CD14-positive monocyte (primary cell): ENCODE measurements around the gene HSD17B3. TPM values are rescaled to one million over a fixed set of nuclear protein-coding genes. Genes with fewer than 3 reads are reported as not detected.

ENCODE experiments used
- DNase-seq, 3 donors: peaks; one replicate each; pipeline ENCODE4 v3.0.0-alpha.2; 2011 to 2022
- H2AFZ ChIP-seq: 2 replicates; pipeline ENCODE4 v1.6.0; 2012; ENCODE audit warnings: mild to moderate bottlenecking, low read depth, low read length, inconsistent platforms; ENCODE audit not compliant: insufficient read depth, poor library complexity, severe bottlenecking
- H3K27ac ChIP-seq, 2 donors: 1 replicate in 1 of 2; 2 replicates in 1 of 2; pipeline ENCODE4 v1.5.1; 2012 to 2013; ENCODE audit warnings: low read length in 2 of 2, control low read depth in 1 of 2, inconsistent platforms in 1 of 2, low read depth in 1 of 2, mild to moderate bottlenecking in 1 of 2
- H3K27me3 ChIP-seq, 2 donors: one replicate each; pipeline versions ENCODE4 v1.6.0 to v1.6.1; 2011 to 2013; ENCODE audit warnings: low read length in 2 of 2; ENCODE audit not compliant: control insufficient read depth in 2 of 2, insufficient read depth in 2 of 2
- H3K36me3 ChIP-seq, 2 donors: replicated peaks in 1 of 2; 1 replicate in 1 of 2; 2 replicates in 1 of 2; pipeline versions ENCODE4 v1.5.1 to v1.6.1; 2012 to 2013; ENCODE audit warnings: low read length in 2 of 2, control low read depth in 1 of 2, inconsistent platforms in 1 of 2, mild to moderate bottlenecking in 1 of 2; ENCODE audit not compliant: insufficient read depth in 2 of 2, control insufficient read depth in 1 of 2
- H3K4me1 ChIP-seq, 2 donors: 1 replicate in 1 of 2; 2 replicates in 1 of 2; pipeline versions ENCODE4 v1.5.1 to v1.6.1; 2012 to 2013; ENCODE audit warnings: low read length in 2 of 2, control low read depth in 1 of 2, inconsistent platforms in 1 of 2, mild to moderate bottlenecking in 1 of 2, moderate library complexity in 1 of 2; ENCODE audit not compliant: insufficient read depth in 2 of 2, control insufficient read depth in 1 of 2
- H3K4me2 ChIP-seq: replicated peaks from 2 replicates; pipeline ENCODE3; 2012; ENCODE audit warnings: low read length, moderate library complexity, mild to moderate bottlenecking; ENCODE audit not compliant: poor library complexity, severe bottlenecking; ENCODE audit errors: extremely low read depth
- H3K4me3 ChIP-seq, 3 experiments: fragments of 200-600 bp in 1 of 3; sonication (generic) in 1 of 3; replicated peaks in 1 of 3; 1 replicate in 2 of 3; 2 replicates in 1 of 3; pipeline ENCODE4 v1.5.1; 2011 to 2013; ENCODE audit warnings: low read length in 3 of 3, mild to moderate bottlenecking in 3 of 3, control low read depth in 2 of 3, low read depth in 2 of 3, inconsistent platforms in 1 of 3, moderate library complexity in 1 of 3
- H3K79me2 ChIP-seq: 2 replicates; pipeline ENCODE4 v1.6.0; 2012; ENCODE audit warnings: mild to moderate bottlenecking, control low read depth, inconsistent platforms, low read length, moderate library complexity; ENCODE audit not compliant: insufficient read depth
- H3K9ac ChIP-seq: 2 replicates; pipeline ENCODE4 v1.6.0; 2017; ENCODE audit warnings: low read length, mild to moderate bottlenecking; ENCODE audit not compliant: insufficient read depth, poor library complexity, severe bottlenecking
- H3K9me3 ChIP-seq, 2 donors: replicated peaks in 1 of 2; 1 replicate in 1 of 2; 2 replicates in 1 of 2; pipeline versions ENCODE4 v1.5.1 to v1.6.1; 2012 to 2013; ENCODE audit warnings: low read length in 2 of 2, control low read depth in 1 of 2; ENCODE audit not compliant: control insufficient read depth in 1 of 2, insufficient read depth in 1 of 2
- H4K20me1 ChIP-seq: 2 replicates; pipeline ENCODE4 v1.6.0; 2012; ENCODE audit warnings: mild to moderate bottlenecking, low read length, control low read depth, moderate library complexity; ENCODE audit not compliant: insufficient read depth
- H3K27ac Mint-ChIP-seq, 7 donors: one replicate each; pipeline ENCODE4 v1.8.0; 2020; ENCODE audit warnings: mild to moderate bottlenecking in 7 of 7, mixed read lengths in 7 of 7, moderate library complexity in 6 of 7, inconsistent platforms in 2 of 7
- H3K27me3 Mint-ChIP-seq, 3 donors: one replicate each; pipeline ENCODE4 v1.8.0; 2021 to 2022; ENCODE audit warnings: low read depth in 3 of 3, mild to moderate bottlenecking in 3 of 3, mixed read lengths in 3 of 3, moderate library complexity in 3 of 3, inconsistent platforms in 1 of 3
- H3K36me3 Mint-ChIP-seq, 2 donors: one replicate each; pipeline ENCODE4 v1.8.0; 2020; ENCODE audit warnings: mixed read lengths in 2 of 2, inconsistent platforms in 1 of 2, mild to moderate bottlenecking in 1 of 2
- H3K4me1 Mint-ChIP-seq: one replicate; pipeline ENCODE4 v1.8.0; 2020; ENCODE audit warnings: mild to moderate bottlenecking, mixed read lengths
- H3K4me3 Mint-ChIP-seq, 2 donors: one replicate each; pipeline ENCODE4 v1.8.0; 2020; ENCODE audit warnings: mild to moderate bottlenecking in 2 of 2, mixed read lengths in 2 of 2, moderate library complexity in 1 of 2
- H3K9me3 Mint-ChIP-seq, 7 donors: one replicate each; pipeline ENCODE4 v1.8.0; 2020 to 2022; ENCODE audit warnings: mixed read lengths in 7 of 7, mild to moderate bottlenecking in 6 of 7, moderate library complexity in 6 of 7, inconsistent platforms in 2 of 7
- WGBS: methylation state at CpG from one replicate; pipeline ENCODE4 v1.1.5; 2013; ENCODE audit warnings: missing lambda C conversion rate; ENCODE audit not compliant: insufficient coverage; 5-methylcytosine and 5-hydroxymethylcytosine counted together
- intact Hi-C, 2 donors: fragments of 100-400 bp; cut with micrococcal nuclease; formaldehyde crosslinking; loops; one replicate each; pipeline versions ENCODE4 v1.15.0 to v1.15.1; 2023
- polyA plus RNA-seq, 3 donors: library from polyadenylated mRNA; depleted of rRNA in 1 of 3; unstranded in 2 of 3; stranded (reverse) in 1 of 3; fragments of 300-500 nt in 2 of 3; fragments of >200 nt in 1 of 3; fragmentation: Illumina TruSeq in 2 of 3; gene quantifications; 1 replicate in 2 of 3; 2 replicates in 1 of 3; pipeline ENCODE4 v1.2.3, GENCODE V29; 2012 to 2021
- TF ChIP-seq, protein P1 (sequence below): fragments of 200-600 bp; IDR thresholded peaks from one replicate; pipeline ENCODE4 v1.8.0; 2022; ENCODE audit warnings: antibody characterized with exemption, mild to moderate bottlenecking

Gene HSD17B3
- polyA plus RNA-seq, 3 donors, result 0.09 TPM; not detected in 2

DNA sequence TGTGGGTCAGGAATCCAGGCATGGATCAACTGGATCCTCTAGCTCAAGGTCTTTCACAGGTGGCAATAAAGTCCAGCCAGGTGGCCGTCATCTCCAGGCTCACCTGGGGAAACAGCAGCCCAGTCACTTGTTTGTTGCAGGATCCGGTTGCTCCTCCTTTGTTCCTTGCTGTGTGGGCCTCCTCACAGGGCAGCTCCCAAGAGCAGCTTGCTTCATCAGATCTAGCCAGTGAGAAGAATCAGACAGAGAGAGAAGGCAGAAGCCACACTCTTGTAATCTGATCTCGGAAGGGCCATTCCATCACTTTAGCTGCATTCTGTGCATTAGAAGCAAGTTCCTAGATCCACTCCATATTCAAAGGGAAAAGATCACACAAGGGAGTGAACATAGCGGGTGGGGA is 3.2 kb upstream of the HSD17B3 start:
- H3K9ac ChIP-seq, result no peak overlapping the region
- no peak overlapping the region for H3K4me2 ChIP-seq
- WGBS, result 94% methylated on average over 2 of the region's 4 CpGs
- no peak for DNase-seq
- TF ChIP-seq, protein P1, sequence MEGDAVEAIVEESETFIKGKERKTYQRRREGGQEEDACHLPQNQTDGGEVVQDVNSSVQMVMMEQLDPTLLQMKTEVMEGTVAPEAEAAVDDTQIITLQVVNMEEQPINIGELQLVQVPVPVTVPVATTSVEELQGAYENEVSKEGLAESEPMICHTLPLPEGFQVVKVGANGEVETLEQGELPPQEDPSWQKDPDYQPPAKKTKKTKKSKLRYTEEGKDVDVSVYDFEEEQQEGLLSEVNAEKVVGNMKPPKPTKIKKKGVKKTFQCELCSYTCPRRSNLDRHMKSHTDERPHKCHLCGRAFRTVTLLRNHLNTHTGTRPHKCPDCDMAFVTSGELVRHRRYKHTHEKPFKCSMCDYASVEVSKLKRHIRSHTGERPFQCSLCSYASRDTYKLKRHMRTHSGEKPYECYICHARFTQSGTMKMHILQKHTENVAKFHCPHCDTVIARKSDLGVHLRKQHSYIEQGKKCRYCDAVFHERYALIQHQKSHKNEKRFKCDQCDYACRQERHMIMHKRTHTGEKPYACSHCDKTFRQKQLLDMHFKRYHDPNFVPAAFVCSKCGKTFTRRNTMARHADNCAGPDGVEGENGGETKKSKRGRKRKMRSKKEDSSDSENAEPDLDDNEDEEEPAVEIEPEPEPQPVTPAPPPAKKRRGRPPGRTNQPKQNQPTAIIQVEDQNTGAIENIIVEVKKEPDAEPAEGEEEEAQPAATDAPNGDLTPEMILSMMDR, result no peak
- no peaks in the 10 kb centered on the region for H3K36me3 ChIP-seq
- H3K4me1 ChIP-seq, result no peaks in the 10 kb centered on the region
- intact Hi-C loops, result no loop called here
- Mint-ChIP-seq H3K27ac (no peak overlapping the region), H3K36me3 (no peaks in the 10 kb centered on the region), H3K9me3 (peaks cover 0 to 11% (median 1%) of the 10 kb centered on the region in 7 donors), H3K4me3 (no peak overlapping the region), H3K27me3 (peaks cover 10 to 13% (median 10%) of the 10 kb centered on the region in 3 donors), H3K4me1 (no peaks in the 10 kb centered on the region)
- no peak overlapping the region for H3K27ac ChIP-seq
- H3K4me3 ChIP-seq, result no peak overlapping the region
- no peak overlapping the region for H2AFZ ChIP-seq
- H3K27me3 ChIP-seq, result no peaks in the 10 kb centered on the region
- H3K79me2 ChIP-seq, result no peaks in the 10 kb centered on the region
- no peaks in the 10 kb centered on the region for H4K20me1 ChIP-seq
- H3K9me3 ChIP-seq, result no peaks in the 10 kb centered on the region

GRCh38 chr9:96304230-96304629 is 2.3 kb upstream of the HSD17B3 start:
- H3K4me2 ChIP-seq, result no peak overlapping the region
- H3K9me3 ChIP-seq, result no peaks in the 10 kb centered on the region
- H3K4me1 ChIP-seq, result no peaks in the 10 kb centered on the region
- H3K79me2 ChIP-seq, result no peaks in the 10 kb centered on the region
- no peaks in the 10 kb centered on the region for H3K36me3 Mint-ChIP-seq
- H3K9ac ChIP-seq, result no peak overlapping the region
- no peaks in the 10 kb centered on the region for H3K36me3 ChIP-seq
- peaks cover 0 to 11% (median 1%) of the 10 kb centered on the region in 7 donors for H3K9me3 Mint-ChIP-seq
- no peak overlapping the region for H3K27ac ChIP-seq
- H3K27ac Mint-ChIP-seq, result no peak overlapping the region
- no peaks in the 10 kb centered on the region for H4K20me1 ChIP-seq
- TF ChIP-seq, protein P1, result no peak
- no peak for DNase-seq
- no peak overlapping the region for H3K4me3 ChIP-seq
- H3K4me1 Mint-ChIP-seq, result no peaks in the 10 kb centered on the region
- H3K27me3 Mint-ChIP-seq, result peaks cover 8 to 10% (median 10%) of the 10 kb centered on the region in 3 donors
- H2AFZ ChIP-seq, result no peak overlapping the region
- no peaks in the 10 kb centered on the region for H3K27me3 ChIP-seq
- intact Hi-C loops, result no loop called here
- no peak overlapping the region for H3K4me3 Mint-ChIP-seq
